HepG2 (cell line): ENCODE results near the gene TAF1D. TPM values are rescaled to one million over a fixed set of nuclear protein-coding genes. Genes with fewer than 3 reads are reported as not detected.

Source experiments
- ATM ChIP-seq: fragments of 450-650 bp; IDR thresholded peaks from 2 replicates; pipeline ENCODE4 v1.7.1; 2017; ENCODE audit warnings: mild to moderate bottlenecking, borderline replicate concordance
- CBX1 ChIP-seq: IDR thresholded peaks from one replicate; pipeline ENCODE4 v1.6.1; 2016; ENCODE audit warnings: antibody characterized with exemption, low read depth
- ETV5 ChIP-seq: IDR thresholded peaks from 2 replicates; pipeline ENCODE4 v1.6.1; 2018; ENCODE audit warnings: missing biosample characterization, missing genetic modification reagents, inconsistent platforms, borderline replicate concordance
- HOXA5 ChIP-seq: sonication (generic); formaldehyde crosslinking; IDR thresholded peaks from 2 replicates; pipeline ENCODE4 v1.4.0; 2020; ENCODE audit warnings: missing genetic modification reagents
- MIER3 ChIP-seq: IDR thresholded peaks from 2 replicates; pipeline ENCODE4 v1.6.1; 2016; ENCODE audit warnings: missing compliant biosample characterization, borderline replicate concordance
- MIXL1 ChIP-seq: IDR thresholded peaks from 2 replicates; pipeline ENCODE4 v1.6.1; 2016
- NBN ChIP-seq: fragments of 450-650 bp; conservative IDR thresholded peaks from 2 replicates; pipeline ENCODE4 v1.6.1; 2017
- NR2F1 ChIP-seq, 2 experiments: fragments of 450-650 bp in 1 of 2; formaldehyde crosslinking in 1 of 2; IDR thresholded peaks; 2 replicates each; pipeline versions ENCODE4 v1.5.0 to v1.6.1; 2016 to 2020; ENCODE audit warnings: mild to moderate bottlenecking in 1 of 2, missing compliant biosample characterization in 1 of 2, missing genetic modification reagents in 1 of 2, moderate library complexity in 1 of 2
- RFXAP ChIP-seq: sonication (generic); formaldehyde crosslinking; IDR thresholded peaks from 2 replicates; pipeline ENCODE4 v1.4.0; 2020; ENCODE audit warnings: missing genetic modification reagents, borderline replicate concordance
- SMAD9 ChIP-seq: sonication (generic); formaldehyde crosslinking; IDR thresholded peaks from 2 replicates; pipeline ENCODE4 v1.5.1; 2020; ENCODE audit warnings: mild to moderate bottlenecking, missing genetic modification reagents
- SPEN ChIP-seq: sonication (generic); formaldehyde crosslinking; IDR thresholded peaks from 2 replicates; pipeline ENCODE4 v1.5.1; 2020; ENCODE audit warnings: low read depth, mild to moderate bottlenecking, missing genetic modification reagents
- ZC3H4 ChIP-seq: sonication (generic); formaldehyde crosslinking; IDR thresholded peaks from 2 replicates; pipeline ENCODE4 v1.4.0; 2020; ENCODE audit warnings: missing genetic modification reagents, borderline replicate concordance
- ZFP82 ChIP-seq: sonication (generic); formaldehyde crosslinking; IDR thresholded peaks from 2 replicates; pipeline ENCODE4 v1.5.1; 2020; ENCODE audit warnings: mild to moderate bottlenecking, missing genetic modification reagents, borderline replicate concordance
- ZNF264 ChIP-seq: sonication (generic); formaldehyde crosslinking; IDR thresholded peaks from 2 replicates; pipeline ENCODE4 v1.4.0; 2020; ENCODE audit warnings: missing genetic modification reagents
- ZNF292 ChIP-seq: sonication (generic); formaldehyde crosslinking; IDR thresholded peaks from 2 replicates; pipeline ENCODE4 v1.8.1; 2022; ENCODE audit warnings: mild to moderate bottlenecking, low read depth, missing genetic modification reagents, borderline replicate concordance
- ZNF33B ChIP-seq: sonication (generic); formaldehyde crosslinking; IDR thresholded peaks from 2 replicates; pipeline ENCODE4 v1.5.1; 2020; ENCODE audit warnings: mild to moderate bottlenecking, missing genetic modification reagents
- ZNF564 ChIP-seq: sonication (generic); formaldehyde crosslinking; IDR thresholded peaks from 2 replicates; pipeline ENCODE4 v1.8.1; 2023; ENCODE audit warnings: mild to moderate bottlenecking, missing genetic modification reagents
- polyA plus RNA-seq, 8 experiments: library from polyadenylated mRNA; depleted of rRNA in 3 of 8; stranded (reverse) in 7 of 8; unstranded in 1 of 8; fragments of >200 nt; fragmentation: Illumina TruSeq in 4 of 8; extraction: Trizol in 4 of 8; gene quantifications; 2 replicates each; pipeline versions ENCODE4 v1.2.1 to v1.2.3, GENCODE V29; 2011 to 2016; ENCODE audit warnings: low read depth in 4 of 8, missing spikeins in 1 of 8, mixed read lengths in 1 of 8; ENCODE audit not compliant: insufficient read depth in 1 of 8
- total RNA-seq, 5 experiments: library from RNA; depleted of rRNA; stranded (reverse); fragments of >200 nt; fragmentation: Illumina TruSeq; extraction: Trizol; gene quantifications; 2 replicates each; pipeline ENCODE4 v1.2.3, GENCODE V29; 2016; ENCODE audit warnings: low read depth in 1 of 5
- TF ChIP-seq, protein P1 (sequence below): sonication (generic); formaldehyde crosslinking; IDR thresholded peaks from 2 replicates; pipeline ENCODE4 v1.5.0; 2020; ENCODE audit warnings: missing genetic modification reagents
- TF ChIP-seq, protein P2 (sequence below): sonication (generic); formaldehyde crosslinking; IDR thresholded peaks from 2 replicates; pipeline ENCODE4 v1.4.0; 2020; ENCODE audit warnings: missing genetic modification reagents
- TF ChIP-seq, protein P3 (sequence below): sonication (generic); formaldehyde crosslinking; IDR thresholded peaks from 2 replicates; pipeline ENCODE4 v1.4.0; 2020; ENCODE audit warnings: missing genetic modification reagents
- TF ChIP-seq, protein P4 (sequence below): sonication (generic); formaldehyde crosslinking; IDR thresholded peaks from 2 replicates; pipeline ENCODE4 v1.4.0; 2020; ENCODE audit warnings: mild to moderate bottlenecking, missing genetic modification reagents

The TAF1D gene
- total and polyA plus RNA-seq, 2 of the 13 experiments (the other 11 are each of a cell fraction or from before 2014, with no cell fraction given) = 132 to 207 TPM

DNA sequence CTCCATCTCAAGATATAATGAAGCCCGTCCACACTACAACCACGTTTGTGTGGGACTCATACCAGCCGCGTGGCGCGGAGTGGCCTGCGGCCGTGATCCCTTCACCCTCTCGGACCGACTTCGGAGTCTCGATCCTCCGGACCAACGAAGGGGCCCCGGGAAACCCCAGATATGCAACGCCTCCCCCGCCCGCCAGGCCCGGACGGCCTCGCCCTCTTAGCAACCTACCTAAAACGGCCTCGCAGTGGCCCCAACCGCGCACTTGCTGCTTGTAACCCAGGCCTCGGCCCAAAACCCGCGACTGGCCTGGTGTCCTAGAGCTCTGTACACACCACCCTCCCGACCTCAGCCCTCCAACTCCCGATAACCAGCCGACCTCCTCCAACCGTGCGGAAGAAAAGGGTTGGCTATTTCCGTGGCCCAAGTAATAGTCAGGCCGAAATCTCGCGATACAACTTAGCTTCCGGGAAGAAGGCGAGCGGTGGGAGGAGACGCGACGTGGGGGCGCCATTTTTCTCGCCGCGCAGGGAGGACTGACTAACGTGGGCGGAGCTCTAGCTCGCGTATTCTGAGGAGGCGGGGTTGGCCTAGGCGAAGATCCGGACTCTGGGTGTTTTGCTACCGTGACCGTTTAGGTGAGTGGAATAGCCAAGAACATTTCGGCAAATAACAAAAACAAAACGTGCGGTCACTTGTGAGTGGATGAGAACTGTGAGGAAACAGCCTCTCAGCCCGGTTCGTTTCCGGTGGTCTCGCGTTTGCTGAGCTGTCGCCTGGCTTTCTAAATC is at the start of gene TAF1D, which contains the start of gene C11orf54 (continued):
- TF ChIP-seq ZNF264 (peak; percentile 54; the same call in 1 of the 2 replicates), ZNF292 (CRISPR knock-in tag) (no peak), ZNF33B (CRISPR knock-in tag) (peak; percentile 46; the same call in 1 of the 2 replicates), CBX1 (peak; percentile 53), ZC3H4 (CRISPR knock-in tag) (peak; percentile 61; the same call in 1 of the 2 replicates), SMAD9 (CRISPR knock-in tag) (no peak; the same call in 1 of the 2 replicates), RFXAP (CRISPR knock-in tag) (peak; percentile 77), ATM (no peak), ZNF564 (CRISPR knock-in tag) (no peak), MIER3 (CRISPR knock-in tag) (peak; percentile 44), SPEN (CRISPR knock-in tag) (peak; percentile 88), NBN (no peak), ETV5 (CRISPR knock-in tag) (peak; percentile 70), MIXL1 (0 out of 2 replicates have a peak, but pooled peaks have one; percentile 20), ZFP82 (peak; percentile 84; the same call in 1 of the 2 replicates), HOXA5 (CRISPR knock-in tag) (peak; percentile 70; the same call in 1 of the 2 replicates), NR2F1 (CRISPR knock-in tag; IDR thresholded peaks at IDR 0.05) (peak in 1 of 2 experiments; percentile 29; a peak in 1 of 4 replicates)
- TF ChIP-seq, protein P1, sequence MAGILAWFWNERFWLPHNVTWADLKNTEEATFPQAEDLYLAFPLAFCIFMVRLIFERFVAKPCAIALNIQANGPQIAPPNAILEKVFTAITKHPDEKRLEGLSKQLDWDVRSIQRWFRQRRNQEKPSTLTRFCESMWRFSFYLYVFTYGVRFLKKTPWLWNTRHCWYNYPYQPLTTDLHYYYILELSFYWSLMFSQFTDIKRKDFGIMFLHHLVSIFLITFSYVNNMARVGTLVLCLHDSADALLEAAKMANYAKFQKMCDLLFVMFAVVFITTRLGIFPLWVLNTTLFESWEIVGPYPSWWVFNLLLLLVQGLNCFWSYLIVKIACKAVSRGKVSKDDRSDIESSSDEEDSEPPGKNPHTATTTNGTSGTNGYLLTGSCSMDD (CRISPR knock-in tag) = no peak
- TF ChIP-seq, protein P2, sequence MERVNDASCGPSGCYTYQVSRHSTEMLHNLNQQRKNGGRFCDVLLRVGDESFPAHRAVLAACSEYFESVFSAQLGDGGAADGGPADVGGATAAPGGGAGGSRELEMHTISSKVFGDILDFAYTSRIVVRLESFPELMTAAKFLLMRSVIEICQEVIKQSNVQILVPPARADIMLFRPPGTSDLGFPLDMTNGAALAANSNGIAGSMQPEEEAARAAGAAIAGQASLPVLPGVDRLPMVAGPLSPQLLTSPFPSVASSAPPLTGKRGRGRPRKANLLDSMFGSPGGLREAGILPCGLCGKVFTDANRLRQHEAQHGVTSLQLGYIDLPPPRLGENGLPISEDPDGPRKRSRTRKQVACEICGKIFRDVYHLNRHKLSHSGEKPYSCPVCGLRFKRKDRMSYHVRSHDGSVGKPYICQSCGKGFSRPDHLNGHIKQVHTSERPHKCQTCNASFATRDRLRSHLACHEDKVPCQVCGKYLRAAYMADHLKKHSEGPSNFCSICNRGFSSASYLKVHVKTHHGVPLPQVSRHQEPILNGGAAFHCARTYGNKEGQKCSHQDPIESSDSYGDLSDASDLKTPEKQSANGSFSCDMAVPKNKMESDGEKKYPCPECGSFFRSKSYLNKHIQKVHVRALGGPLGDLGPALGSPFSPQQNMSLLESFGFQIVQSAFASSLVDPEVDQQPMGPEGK = peak; percentile 71
- TF ChIP-seq, protein P3, sequence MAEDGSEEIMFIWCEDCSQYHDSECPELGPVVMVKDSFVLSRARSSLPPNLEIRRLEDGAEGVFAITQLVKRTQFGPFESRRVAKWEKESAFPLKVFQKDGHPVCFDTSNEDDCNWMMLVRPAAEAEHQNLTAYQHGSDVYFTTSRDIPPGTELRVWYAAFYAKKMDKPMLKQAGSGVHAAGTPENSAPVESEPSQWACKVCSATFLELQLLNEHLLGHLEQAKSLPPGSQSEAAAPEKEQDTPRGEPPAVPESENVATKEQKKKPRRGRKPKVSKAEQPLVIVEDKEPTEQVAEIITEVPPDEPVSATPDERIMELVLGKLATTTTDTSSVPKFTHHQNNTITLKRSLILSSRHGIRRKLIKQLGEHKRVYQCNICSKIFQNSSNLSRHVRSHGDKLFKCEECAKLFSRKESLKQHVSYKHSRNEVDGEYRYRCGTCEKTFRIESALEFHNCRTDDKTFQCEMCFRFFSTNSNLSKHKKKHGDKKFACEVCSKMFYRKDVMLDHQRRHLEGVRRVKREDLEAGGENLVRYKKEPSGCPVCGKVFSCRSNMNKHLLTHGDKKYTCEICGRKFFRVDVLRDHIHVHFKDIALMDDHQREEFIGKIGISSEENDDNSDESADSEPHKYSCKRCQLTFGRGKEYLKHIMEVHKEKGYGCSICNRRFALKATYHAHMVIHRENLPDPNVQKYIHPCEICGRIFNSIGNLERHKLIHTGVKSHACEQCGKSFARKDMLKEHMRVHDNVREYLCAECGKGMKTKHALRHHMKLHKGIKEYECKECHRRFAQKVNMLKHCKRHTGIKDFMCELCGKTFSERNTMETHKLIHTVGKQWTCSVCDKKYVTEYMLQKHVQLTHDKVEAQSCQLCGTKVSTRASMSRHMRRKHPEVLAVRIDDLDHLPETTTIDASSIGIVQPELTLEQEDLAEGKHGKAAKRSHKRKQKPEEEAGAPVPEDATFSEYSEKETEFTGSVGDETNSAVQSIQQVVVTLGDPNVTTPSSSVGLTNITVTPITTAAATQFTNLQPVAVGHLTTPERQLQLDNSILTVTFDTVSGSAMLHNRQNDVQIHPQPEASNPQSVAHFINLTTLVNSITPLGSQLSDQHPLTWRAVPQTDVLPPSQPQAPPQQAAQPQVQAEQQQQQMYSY (CRISPR knock-in tag) = 0 out of 2 replicates have a peak, but pooled peaks have one; percentile 12
- TF ChIP-seq, protein P4, sequence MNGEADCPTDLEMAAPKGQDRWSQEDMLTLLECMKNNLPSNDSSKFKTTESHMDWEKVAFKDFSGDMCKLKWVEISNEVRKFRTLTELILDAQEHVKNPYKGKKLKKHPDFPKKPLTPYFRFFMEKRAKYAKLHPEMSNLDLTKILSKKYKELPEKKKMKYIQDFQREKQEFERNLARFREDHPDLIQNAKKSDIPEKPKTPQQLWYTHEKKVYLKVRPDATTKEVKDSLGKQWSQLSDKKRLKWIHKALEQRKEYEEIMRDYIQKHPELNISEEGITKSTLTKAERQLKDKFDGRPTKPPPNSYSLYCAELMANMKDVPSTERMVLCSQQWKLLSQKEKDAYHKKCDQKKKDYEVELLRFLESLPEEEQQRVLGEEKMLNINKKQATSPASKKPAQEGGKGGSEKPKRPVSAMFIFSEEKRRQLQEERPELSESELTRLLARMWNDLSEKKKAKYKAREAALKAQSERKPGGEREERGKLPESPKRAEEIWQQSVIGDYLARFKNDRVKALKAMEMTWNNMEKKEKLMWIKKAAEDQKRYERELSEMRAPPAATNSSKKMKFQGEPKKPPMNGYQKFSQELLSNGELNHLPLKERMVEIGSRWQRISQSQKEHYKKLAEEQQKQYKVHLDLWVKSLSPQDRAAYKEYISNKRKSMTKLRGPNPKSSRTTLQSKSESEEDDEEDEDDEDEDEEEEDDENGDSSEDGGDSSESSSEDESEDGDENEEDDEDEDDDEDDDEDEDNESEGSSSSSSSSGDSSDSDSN = 0 out of 2 replicates have a peak, but pooled peaks have one; percentile 68
